HG03025 (cell line): ENCODE data around the gene LHPP.

Source experiments
- ATAC-seq: cut with Tn5 transposase; IDR thresholded peaks from one replicate; pipeline ENCODE4 v1.9.1; 2021; ENCODE audit warnings: mild to moderate bottlenecking, moderate library complexity; ENCODE audit not compliant: unreplicated experiment, low FRiP score

Gene LHPP

DNA sequence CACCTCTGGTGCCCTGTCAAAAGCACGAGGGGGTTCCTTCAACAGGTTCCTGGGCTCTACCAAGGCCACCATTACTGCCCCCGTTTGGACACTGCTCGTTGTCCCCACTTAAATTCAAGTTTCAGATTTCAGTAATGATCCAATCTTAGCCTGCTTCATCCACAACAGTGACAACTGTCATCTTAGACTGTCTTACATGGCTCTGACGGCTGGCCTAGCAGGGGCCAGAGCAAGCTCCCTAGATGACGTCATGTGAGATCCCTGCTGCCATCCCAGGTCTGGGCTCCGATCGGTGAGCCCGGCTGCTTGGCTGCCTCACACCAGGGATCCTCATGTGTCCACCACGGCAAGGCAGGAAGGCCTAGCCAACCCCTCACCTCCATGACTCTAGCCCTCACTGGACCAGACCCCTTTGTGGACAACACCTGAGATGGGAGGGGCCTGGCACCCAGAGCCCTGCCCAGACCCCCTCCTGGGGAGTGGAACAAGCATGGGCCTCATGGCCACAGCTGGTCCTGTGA lies 200.1 kb downstream of the LHPP start:
- no peak for ATAC-seq

DNA sequence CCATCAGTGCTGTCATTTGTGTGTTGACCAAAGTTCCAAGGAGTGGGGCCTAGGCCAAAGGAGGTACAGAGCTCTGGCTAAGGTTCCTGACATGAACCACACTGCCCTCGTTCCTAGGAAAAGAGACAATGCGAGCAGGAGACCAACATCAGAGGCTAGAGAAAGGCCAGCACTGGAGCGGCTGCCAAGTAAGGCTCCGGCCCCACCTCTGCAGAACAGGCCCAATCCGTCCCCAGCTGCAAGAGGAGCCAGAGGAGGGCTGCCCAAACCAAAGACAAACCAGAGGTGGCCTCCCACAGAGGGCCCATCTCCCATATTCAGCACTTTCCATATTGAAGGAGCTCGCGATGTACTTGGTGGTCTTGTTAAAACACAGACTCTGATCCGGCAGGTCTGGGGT lies 201.6 kb downstream of the LHPP start:
- no peak for ATAC-seq
